Activated CD8-positive, alpha-beta memory T cell treated with anti-CD3 and anti-CD28 coated beads for 1 hour (primary cell): ENCODE results near the gene PARN.
A peak's percentile ranks its signal among the peaks of the same experiment; 100 is the strongest.

Source experiments
- DNase-seq, 2 donors: peaks; one replicate each; pipeline ENCODE4 v3.0.0-alpha.2; 2020; ENCODE audit warnings: low read depth in 1 of 2; ENCODE audit errors: extremely low read depth in 1 of 2

The PARN gene

DNA sequence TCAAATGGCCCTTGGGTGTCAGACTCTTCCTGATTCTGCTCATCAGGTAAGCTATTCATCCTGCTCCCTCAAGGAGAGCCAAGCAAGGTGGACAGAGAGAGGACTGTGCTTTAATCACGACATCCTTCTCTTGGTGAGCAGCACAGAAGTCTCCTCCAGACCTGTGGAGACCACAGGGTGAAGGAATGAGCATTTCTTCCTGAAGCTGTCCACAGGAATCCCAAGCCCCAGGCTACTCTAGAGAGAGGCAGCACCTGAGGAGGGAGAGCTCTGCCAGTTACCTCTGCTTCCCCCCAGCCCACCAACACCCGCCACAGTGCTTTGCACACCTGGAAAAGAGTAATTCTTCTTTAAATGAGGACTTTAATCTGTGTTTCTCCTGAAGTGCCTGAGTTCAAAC lies 100.0 kb downstream of the PARN start:
- no peak for DNase-seq

- peak in 1 of 2 donors; percentile 13 for DNase-seq
Observed at GRCh38 chr16:14529010-14529669, 100.9 kb downstream of the PARN start.

DNA sequence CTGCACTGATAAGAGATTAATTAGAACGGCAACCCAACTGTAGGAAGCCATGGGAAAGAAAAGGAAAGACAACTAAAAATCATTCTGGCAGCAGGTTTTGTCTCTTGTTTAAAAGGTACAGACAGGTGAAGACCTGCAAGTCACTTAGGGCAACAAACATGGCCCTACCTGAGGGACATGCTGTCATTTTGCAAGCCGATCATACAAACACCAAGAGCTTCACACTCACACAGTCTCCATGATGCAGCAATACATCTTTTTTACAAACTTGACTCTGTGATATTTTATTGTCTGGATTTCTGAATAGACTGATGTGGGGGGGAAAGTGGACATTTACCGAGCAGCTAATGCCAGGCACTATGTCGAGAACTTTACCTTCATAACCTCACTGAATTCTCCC lies 101.8 kb downstream of the PARN start:
- DNase-seq: no peak

DNA sequence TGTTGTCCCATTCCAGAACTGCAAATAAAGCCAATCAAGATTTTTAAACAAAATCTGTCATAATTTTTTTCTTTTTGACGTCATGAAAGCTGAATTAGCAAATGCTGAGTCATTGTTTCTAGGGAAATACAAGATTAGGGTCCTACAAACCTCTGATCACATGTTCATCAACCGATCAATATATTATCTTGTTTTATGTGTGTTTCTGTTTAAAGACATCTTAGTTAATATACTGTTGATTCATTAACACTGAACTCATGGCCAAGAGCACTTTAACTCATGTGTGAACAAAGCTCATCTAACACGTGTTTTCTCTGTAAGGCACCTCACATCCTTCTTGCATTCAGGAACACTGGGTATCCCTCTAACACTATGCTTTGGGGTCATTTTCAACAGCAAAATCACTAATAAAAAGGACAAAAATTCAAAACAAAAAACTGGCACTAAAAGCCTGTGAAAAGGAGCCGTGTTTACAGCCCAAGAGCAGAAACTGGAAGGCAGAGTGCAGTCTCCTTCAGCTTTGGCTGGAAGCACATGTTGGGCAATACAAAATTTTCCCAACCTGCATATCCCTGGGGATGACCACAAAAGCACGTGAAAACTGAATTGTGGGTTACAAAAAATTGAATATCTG lies 102.5 kb downstream of the PARN start:
- DNase-seq: no peak

DNA sequence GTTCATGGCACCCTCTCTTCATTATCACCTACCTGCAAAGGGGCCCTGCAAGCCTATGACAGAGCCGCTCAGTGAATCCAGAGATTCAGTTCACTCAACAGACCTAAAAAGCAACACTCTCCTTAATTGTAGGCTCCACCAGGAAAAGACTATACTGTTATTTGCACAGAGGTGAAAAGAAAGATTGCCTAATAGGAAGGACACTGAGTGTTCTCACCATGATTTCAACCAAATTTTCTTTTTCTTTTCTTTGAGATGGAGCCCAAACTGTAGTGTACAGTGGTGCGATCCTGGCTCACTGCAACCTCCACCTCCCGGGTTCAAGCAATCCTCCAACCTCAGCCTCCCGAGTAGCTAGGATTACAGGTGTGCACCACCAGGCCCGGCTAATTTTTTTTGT lies 104.5 kb downstream of the PARN start:
- DNase-seq: no peak

DNA sequence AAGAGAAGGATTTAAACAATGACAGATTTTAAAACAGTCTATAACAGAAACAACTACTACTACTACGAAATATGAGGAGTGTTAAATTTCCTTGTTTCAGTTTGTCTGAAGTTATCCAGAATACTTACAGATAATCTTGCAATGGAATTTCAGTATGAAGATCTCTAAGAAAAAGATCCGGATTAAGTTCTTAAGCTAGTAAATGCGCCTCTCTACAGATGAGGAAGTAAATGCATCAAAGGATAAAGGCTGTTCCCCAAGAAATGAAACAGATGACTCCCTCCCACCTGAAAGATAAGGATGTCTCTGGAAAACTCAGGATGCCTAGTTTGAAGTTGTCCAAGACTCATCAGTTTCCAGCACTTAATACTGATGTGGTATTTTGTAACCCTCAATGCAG lies 105.1 kb downstream of the PARN start:
- DNase-seq: no peak

DNA sequence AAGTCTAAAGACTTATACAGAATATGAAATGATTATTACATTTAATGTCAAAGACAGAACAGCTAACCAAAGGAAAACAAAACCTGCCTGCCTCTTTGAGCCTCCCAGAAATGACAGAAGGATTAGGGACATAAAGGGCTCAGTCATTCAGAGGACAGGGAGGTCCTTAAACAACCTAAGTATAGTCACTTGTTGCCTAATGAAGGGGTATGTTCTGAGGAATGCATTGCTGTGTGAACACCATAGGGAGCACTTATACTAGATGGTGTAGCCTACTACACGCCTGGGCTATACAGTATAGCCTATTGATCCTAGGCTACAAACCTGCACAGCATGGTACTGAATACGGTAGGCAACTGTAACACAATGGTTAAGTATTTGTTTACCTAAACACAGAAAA lies 106.4 kb downstream of the PARN start:
- DNase-seq: no peak

DNA sequence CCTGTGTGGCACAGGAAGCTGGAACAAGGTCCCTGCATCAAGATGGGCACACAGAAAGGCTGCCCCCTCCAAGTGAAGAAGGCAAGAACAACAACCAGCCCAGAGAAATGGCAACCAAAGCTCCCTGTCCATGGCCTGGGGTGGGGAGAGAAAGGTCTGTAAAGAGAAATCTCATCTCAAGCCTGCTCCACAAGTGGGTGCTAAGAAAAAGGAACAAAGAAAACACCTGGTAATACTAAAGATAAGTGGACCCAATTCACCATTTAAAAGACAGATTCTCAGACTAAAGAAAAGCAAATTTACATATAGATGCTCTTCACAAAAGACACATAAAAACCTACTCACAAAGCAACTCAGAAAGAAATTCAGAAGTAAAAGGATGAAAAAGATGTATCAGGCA lies 107.4 kb downstream of the PARN start:
- no peak for DNase-seq

DNA sequence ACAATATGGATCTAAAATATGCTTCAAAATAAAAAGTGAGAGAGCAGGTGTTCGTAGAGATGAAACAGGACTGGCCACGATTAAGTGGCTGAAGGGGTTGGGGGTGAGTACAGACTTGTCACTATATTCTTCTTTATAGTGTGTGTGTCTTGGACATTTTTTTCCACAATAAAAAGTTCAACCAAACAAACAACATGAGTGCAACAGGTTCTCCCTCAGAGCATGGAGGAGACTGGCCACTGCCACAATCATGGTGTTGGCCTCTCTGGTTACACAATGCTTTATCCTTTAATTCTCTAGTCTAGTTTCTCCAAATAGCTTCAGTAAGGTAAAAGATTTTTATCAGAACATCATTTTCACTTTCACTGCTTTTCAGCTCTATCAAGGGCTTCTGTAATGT lies 109.3 kb downstream of the PARN start:
- DNase-seq: no peak

DNA sequence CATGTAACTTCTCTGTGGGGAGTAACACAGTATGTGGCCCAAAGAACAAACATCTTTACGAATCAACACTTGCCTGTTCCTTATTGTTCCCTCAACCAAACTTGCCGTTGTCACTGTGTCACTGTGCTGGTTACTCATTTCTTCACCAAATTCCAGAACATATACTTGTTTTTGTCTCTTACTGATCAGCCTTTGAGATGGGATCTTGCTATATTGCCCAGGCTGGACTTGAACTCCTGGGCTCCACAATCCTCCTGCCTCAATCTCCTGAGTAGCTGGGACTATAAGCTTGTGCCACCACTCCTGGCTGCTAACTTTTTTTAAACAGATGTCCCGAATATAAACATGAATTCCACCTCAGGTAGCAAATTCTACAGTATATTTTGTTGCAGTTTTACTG lies 115.1 kb downstream of the PARN start:
- no peak for DNase-seq

DNA sequence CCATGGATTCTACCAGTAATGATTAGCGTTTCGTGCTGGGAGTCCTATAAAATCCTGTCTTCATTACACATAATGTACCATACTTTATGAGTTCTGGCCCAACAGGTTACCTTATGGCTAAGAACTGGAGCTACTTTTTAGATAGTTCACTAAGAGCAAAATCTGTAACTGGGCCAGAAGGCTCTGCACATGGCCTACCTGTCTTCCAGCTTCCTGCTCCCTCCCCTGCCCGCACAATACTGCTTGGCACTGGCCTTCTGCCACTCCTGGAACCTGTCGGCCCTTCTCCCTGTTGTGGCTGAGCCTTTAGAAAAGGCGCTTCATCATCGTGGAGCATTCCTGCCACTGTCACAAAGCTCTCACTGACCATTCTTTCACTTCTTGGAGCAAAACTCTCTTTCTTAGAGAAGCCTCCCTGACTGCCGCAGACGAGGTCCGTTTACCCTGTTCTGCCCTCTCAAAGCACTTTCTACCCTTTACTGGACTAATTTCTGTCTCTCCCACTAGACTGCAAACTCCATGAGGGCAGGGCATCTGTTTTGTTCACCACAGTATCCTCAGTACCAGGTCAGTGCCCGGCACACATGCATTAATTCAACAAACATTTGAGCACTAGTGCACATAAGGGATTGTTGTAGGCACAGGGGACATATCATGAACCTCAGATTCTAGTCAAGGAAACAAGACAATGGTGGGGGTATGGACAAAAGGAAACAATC lies 116.5 kb downstream of the PARN start:
- no peak for DNase-seq

GRCh38 chr16:14511800-14512135 lies 118.3 kb downstream of the PARN start:
- DNase-seq: no peak

- no peak for DNase-seq
Observed at GRCh38 chr16:14510939-14511799, 118.9 kb downstream of the PARN start.

DNA sequence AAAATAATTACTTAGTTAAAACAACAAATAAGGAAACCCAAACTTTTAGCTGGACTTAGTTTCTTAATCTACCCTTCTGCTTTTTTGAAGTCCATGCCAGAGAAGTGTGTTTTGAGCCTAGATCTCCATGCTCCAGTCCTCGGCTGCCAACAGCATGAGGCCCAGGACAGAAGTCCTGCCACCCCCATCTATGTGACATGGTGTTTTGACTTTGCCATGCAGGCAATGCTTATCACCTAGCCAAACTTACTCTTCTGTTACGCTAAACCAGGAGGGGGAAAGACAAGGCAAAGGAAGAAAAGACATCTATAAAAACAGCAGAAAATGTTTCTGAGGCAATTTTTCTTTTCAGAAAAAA lies 119.5 kb downstream of the PARN start:
- no peak for DNase-seq

GRCh38 chr16:14509675-14510132 lies 120.4 kb downstream of the PARN start:
- no peak for DNase-seq

DNA sequence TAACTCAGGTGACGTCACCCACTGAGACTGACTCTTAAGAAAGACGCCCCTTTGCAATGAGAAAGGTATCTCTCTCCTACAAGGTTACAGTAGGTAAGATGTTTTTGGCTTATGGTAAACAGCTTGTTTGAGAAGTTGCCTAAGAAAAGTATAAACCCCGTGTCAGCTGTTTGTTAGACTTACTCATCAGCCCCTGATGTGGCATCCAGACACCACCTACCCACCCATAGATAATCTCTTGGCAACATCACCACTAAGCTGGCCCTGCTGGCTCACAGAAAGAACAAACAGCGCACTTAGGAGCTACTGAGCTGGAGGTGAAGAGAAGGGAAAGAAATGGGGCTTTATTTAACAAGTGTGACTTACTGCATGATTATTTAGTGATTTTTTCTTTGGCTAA lies 121.0 kb downstream of the PARN start:
- DNase-seq: no peak

- no peak for DNase-seq
Observed at GRCh38 chr16:14505846-14506245, 124.2 kb downstream of the PARN start.

DNA sequence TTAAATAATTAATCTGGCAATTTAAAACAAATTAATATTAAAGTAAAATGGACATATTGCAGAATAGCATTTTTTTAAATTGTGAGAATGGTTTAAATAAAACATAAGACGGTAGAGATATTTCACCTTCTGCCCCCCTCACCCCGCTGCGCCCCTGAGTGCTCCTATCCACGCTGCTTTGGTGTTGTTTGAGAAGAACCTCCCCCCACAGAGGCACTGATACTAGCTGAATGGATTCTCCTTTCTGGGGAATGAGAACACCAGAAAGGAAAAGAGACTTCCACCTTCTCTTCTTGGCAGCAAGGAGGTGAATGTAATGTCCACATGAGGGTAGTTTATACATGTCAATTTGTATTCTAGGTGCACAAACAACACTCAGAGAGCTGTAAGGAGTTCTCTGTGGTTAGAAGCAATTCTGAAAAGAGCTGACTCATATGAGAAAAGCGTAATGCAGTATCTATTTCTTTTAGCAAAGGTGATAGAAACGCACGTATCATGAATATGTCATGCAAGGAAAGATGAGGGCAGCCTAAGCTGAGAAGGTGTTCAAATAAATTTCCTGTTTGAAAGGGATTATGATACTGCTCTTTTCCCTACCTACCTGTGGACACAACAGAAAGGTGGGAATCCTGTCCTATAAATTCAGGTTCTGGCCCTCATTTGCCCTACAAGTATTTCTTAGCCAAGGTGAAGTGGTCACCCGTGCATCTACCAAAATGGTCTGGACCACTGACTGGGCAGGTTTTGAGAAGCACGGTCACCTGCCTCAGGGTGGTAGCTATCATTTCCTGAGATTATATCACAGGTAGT lies 126.9 kb downstream of the PARN start:
- DNase-seq: no peak

GRCh38 chr16:14502256-14502875 lies 127.7 kb downstream of the PARN start:
- no peak for DNase-seq
